GM21390 (cell line): Measurements from ENCODE around the gene GPR75.
"Not testable (repeated sequence)": the region's sequence is repeated elsewhere in the genome, so short reads cannot be mapped to it uniquely, and the experiment has no call there.

Source experiments
- ATAC-seq: cut with Tn5 transposase; IDR thresholded peaks from one replicate; pipeline ENCODE4 v1.9.1; 2021; ENCODE audit not compliant: unreplicated experiment

The GPR75 gene

GRCh38 chr2:53854678-53855077 lies 5.1 kb downstream of the GPR75 start:
- no peak for ATAC-seq

GRCh38 chr2:53852532-53852931 lies 7.2 kb downstream of the GPR75 start:
- ATAC-seq = no peak

- ATAC-seq = not testable (repeated sequence)
Observed at GRCh38 chr2:53851052-53851757, 8.6 kb downstream of the GPR75 start.

DNA sequence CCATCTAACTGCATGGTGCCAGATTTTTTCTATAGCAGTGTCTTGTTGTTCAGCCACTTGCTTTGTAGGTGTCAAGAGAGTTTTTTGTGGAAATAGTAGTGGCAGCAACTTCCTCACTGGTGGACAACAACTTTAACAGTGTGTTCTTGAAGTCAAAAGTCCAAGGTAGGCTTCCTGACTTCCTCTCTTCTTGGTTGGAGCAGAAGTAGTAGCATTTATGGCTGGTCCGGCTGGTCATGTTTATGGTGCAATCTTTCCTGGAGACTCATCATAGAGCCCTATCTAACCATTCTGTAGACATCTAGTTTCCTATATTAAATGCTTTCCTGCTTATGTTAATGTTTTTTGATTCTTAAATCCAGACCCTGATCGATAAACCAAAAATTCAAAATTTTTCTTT lies 11.7 kb downstream of the GPR75 start:
- ATAC-seq = no peak

- ATAC-seq = no peak
Observed at GRCh38 chr2:53843595-53843994, 16.2 kb downstream of the GPR75 start.

DNA sequence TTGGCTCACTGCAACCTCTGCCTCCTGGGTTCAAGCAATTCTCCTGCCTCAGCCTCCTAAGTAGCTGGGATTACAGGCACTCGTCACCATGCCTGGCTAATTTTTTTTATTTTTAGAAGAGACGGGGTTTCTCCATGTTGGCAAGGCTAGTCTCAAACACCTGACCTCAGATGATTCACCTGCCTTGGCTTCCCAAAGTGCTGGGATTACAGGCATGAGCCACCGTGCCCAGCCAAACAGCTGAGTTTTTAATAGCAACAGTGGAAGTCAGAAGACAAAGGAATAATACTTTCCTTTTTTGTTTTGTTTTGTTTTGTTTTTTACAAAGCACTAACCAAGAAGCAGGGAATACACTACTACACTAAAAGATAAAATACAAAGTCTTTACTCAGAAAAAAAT lies 16.9 kb downstream of the GPR75 start:
- no peak for ATAC-seq

DNA sequence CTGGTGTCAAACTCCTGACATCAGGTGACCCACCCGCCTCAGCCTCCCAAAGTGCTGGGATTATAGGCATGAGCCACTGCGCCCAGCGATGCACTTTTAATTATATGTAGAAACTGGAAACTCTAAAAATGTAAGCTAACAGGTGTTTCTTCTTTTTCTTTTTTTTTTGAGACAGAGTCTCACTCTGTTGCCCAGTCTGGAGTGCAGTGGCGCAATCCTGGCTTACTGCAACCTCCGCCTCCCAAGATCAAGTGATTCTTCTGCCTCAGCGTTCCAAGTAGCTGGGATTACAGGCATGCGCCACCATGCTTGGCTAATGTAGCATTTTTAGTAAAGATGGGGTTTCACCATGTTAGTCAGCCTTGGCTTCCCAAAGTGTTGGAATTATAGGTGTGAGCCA lies 18.1 kb downstream of the GPR75 start:
- ATAC-seq = not testable (repeated sequence)

- ATAC-seq = no peak
Observed at GRCh38 chr2:53840580-53840979, 19.2 kb downstream of the GPR75 start.

DNA sequence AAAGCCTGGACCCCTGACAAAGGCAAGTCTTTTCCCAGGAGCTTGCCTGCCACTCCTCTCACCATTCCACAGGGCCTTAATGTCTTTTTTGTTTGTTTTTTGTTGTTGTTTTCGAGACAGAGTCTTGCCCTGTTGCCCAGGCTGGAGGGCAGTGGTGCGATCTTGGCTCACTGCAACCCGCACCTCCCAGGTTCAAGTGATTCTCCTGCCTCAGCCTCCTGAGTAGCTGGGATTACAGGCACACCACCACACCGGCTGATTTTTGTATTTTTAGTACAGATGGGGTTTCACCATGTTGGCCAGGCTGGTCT lies 29.8 kb downstream of the GPR75 start:
- not testable (repeated sequence) for ATAC-seq

GRCh38 chr2:53829273-53829979 lies 30.3 kb downstream of the GPR75 start:
- ATAC-seq = no peak

GRCh38 chr2:53828331-53828730 lies 31.4 kb downstream of the GPR75 start:
- no peak for ATAC-seq

GRCh38 chr2:53827398-53828175 lies 32.2 kb downstream of the GPR75 start:
- no peak for ATAC-seq

DNA sequence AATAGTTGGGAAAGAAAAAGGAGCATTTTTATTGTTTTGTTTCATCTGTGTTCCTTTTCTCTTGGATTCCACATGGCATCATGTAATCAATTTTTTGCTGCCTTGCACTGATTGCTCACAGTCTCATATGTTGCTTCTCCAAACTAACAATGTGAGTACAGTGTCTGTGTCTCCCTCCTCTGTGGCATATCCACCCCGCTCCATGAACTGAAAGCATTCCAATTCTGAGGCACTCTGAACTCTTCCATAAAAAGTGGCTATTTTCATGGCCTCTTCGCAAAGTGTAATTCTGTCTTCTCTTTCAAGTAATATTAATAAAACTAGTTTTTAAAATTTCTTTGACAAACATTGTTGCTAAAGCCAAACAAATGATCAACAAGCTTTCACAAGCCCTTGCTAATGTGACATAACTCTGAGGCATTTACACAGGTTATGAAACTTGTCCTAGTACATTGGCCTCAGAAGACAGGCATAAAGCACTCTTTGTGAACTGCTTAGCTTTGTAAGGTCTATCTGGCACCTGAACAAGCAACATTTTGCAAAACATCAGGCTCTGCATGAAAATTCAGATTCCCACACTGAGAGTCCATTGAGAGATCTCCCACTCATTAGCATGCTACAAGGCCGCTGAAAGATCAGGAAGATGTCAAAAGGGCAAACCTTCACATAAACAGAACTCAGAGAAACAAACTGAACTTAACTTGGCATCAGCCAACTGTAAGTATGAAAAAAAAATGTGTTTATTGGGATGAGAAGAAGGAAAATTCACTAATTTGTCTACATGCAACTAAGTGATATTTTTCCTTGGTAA lies 33.0 kb downstream of the GPR75 start:
- no peak for ATAC-seq

- ATAC-seq = no peak
Observed at GRCh38 chr2:53826030-53826410, 33.7 kb downstream of the GPR75 start.

GRCh38 chr2:53823639-53824038 lies 36.1 kb downstream of the GPR75 start:
- not testable (repeated sequence) for ATAC-seq

GRCh38 chr2:53821810-53822209 lies 38.0 kb downstream of the GPR75 start:
- ATAC-seq = no peak

GRCh38 chr2:53820711-53821110 lies 39.1 kb downstream of the GPR75 start:
- ATAC-seq = no peak

GRCh38 chr2:53820048-53820447 lies 39.7 kb downstream of the GPR75 start:
- no peak for ATAC-seq

DNA sequence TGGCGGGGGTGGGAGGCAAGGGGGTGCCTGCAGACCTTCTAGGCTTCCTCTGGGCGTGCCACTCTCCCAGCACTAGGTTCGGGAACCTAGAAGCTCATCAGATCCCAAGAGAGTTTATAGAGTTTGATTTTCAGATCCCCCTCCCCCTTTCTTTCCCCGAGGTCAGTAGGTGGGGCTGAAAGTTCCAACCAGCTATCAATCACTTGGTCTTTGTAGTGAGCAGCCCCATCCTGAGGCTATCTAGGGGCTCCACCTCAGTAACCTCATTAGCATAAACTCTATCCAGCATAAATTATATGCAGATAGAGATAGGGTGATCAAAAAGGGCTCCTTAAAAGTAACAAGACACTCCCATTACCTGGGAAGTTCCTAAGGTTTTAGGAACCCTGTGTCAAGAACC lies 40.1 kb downstream of the GPR75 start:
- ATAC-seq = no peak

DNA sequence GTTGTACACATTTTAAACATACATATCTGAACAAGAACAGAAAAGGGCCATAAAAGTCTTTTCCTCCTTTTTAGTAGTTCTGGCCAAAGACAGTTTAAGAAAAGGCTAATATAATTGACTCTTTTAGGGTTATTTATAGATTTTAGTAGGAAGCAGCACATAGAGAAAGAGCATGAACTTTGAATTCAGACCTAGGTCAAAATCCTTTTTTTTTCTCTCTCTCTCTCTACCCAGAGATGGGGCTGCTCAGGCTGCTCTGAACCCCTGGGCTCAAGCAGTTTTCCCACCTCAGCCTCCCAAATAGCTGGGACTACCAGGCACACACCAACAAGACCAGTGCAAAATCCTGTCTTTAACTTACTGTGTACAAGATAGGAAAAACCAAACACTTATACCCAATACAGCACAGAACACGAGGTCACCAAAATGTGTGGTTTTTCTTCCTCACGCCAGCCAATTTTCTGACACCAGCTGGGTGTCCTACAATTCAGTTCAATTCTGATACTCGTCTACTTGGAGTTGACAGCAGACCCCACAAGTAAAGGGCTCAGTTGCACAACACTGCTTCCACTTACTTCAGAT lies 40.8 kb downstream of the GPR75 start:
- no peak for ATAC-seq

GRCh38 chr2:53813151-53813550 lies 46.6 kb downstream of the GPR75 start:
- no peak for ATAC-seq
